ENCODE measurements around the gene TMEM51. TPM values are rescaled to one million over a fixed set of nuclear protein-coding genes. Genes with fewer than 3 reads are reported as not detected.

The TMEM51 gene
- total RNA-seq, 2 donors from 2014 or later, result not detected

DNA sequence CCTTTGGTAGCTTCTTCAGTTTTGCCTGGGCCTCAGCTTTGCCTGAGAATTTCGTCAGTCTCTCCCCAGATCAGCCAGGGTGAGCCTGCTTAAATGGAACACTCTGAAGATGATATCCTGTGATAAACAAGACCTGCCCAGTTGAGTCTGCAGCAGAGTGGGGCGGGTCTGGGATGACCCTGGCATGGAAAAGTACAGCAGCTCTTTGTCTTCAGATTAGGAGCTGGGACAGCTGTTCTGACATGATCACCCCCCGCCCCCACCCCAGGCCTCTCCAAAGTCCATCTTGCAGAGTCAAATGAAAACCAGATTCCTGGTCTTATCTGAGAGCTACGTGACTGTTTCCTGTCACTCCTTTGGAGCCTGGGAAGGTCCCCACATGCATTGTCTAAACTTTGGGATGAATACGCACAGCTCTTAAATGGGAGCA is 2.2 kb upstream of the TMEM51 start:
- Mint-ChIP-seq H3K4me1 (peaks cover 16% of the 10 kb centered on the region), H3K27me3 (peaks cover 74% of the 10 kb centered on the region), H3K4me3 (no peak overlapping the region), H3K27ac (no peak overlapping the region), H3K36me3 (ENCODE audit: low read depth) (no peaks in the 10 kb centered on the region)
- ATAC-seq (no peak), DNase-seq (no peak)
- no peaks in the 10 kb centered on the region for H3K9me3 ChIP-seq (ENCODE audit: control insufficient read depth, low read length, poor library complexity, severe bottlenecking)

DNA sequence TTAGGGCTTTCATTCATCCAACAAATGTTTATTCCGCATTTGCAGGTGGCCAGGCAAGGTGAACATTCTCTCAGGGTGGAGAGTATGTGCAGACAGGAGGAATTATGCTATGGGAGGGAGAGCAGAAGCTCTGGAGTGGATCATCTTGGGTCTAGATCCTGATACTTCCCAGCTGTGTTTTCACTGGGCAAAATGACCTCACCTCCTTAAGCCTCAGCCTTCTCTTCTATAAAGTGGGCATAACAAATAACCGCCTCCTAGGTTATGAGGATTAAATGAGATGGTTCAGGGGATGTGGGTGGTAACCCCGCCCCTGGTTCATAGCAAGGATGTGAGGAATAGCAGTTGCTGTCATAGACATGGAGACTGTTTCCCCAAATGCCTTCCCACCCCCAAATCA is 1.7 kb upstream of the TMEM51 start:
- Mint-ChIP-seq H3K27me3 (peaks cover 70% of the 10 kb centered on the region), H3K4me1 (peaks cover 20% of the 10 kb centered on the region), H3K4me3 (no peak overlapping the region), H3K36me3 (ENCODE audit: low read depth) (no peaks in the 10 kb centered on the region), H3K27ac (no peak overlapping the region)
- no peak for ATAC-seq
- H3K9me3 ChIP-seq (ENCODE audit: control insufficient read depth, low read length, poor library complexity, severe bottlenecking), result no peaks in the 10 kb centered on the region
- DNase-seq, result no peak

DNA sequence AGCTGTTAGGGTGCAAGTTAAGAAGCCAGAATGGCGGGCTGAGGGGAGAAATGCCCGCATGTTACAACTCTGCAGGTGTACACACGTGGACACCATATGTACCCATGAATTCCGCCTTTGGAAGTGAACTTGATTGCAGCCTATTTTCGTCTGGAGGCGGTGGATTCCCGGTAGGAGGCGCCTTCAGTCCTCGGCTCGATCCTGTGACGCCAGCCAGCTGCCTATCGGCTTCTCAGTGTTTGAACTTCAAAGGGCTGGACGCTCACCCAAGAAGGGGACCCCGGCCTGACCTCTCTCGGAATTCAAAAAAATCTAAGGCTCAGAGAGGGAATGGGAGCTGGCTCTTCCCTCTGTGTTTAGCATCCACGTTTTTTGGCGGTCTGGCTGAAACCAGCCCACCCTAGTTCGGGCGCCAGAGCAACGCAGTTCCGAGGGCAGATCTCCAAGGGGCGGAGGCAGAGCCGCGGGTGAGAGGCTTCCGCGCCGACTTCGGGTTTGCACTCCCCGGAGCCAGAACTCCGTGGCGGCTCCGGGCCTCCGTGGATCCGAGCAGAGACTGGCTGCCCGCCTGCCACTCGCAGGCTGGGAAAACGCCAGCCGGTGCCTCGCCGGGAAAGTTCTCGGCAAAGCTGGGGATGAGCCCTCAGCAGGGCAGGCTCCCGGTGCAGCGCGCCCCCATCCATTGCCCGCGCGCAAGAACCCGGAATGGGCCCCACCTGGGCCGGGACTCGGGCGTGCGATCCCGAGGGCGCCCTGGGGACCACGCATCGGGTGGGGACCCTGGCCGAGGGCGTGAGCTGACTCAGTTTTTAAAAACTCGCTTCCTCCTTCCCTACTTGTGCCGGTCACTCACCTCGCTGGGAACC is 996 bp upstream of the TMEM51 start:
- peak overlapping the region; percentile 74 for H3K4me3 Mint-ChIP-seq
- ATAC-seq, result no peak
- H3K9me3 ChIP-seq (ENCODE audit: control insufficient read depth, low read length, poor library complexity, severe bottlenecking), result no peaks in the 10 kb centered on the region
- peaks cover 22% of the 10 kb centered on the region for H3K4me1 Mint-ChIP-seq
- H3K27me3 Mint-ChIP-seq, result peaks cover 63% of the 10 kb centered on the region
- no peak overlapping the region for H3K27ac Mint-ChIP-seq
- no peaks in the 10 kb centered on the region for H3K36me3 Mint-ChIP-seq (ENCODE audit: low read depth)
- DNase-seq, result no peak

DNA sequence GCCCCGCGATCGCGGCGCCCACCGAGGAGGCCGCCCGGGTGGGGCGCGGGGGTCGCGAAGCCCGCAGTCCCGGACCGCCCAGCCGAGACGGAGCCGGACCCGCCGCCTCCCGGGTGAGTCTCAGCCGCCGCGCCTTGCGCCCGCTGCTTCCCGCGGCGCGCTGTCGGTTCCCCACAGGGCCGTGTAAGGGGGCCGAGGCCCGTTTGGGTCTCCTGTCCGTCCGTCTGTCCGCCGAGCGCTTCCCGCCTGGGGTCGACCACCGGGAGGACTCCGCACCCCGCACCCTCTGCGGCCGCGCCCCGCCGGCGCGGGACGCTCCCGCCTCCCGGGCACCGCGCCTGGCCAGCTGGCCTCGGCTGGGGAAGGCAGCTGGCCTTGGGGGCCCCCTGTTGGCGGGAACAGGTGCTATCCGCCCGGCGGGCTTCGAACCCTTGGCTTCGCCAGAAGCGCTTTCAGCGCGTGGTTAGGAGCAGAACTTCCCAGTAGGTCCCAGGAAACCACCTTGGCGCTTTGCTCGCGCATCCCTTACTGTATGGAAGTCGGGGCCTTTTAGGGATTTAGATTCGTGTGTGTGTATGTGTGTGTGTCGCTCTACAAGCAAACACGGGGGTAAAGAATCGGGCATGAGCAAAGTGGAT is 414 bp downstream of the TMEM51 start:
- H3K9me3 ChIP-seq (ENCODE audit: control insufficient read depth, low read length, poor library complexity, severe bottlenecking), result no peaks in the 10 kb centered on the region
- Mint-ChIP-seq H3K27ac (no peak overlapping the region), H3K36me3 (ENCODE audit: low read depth) (no peaks in the 10 kb centered on the region), H3K4me1 (peaks cover 22% of the 10 kb centered on the region), H3K4me3 (peak overlapping the region; percentile 79), H3K27me3 (peaks cover 53% of the 10 kb centered on the region)
- ATAC-seq, result no peak
- DNase-seq, result no peak

DNA sequence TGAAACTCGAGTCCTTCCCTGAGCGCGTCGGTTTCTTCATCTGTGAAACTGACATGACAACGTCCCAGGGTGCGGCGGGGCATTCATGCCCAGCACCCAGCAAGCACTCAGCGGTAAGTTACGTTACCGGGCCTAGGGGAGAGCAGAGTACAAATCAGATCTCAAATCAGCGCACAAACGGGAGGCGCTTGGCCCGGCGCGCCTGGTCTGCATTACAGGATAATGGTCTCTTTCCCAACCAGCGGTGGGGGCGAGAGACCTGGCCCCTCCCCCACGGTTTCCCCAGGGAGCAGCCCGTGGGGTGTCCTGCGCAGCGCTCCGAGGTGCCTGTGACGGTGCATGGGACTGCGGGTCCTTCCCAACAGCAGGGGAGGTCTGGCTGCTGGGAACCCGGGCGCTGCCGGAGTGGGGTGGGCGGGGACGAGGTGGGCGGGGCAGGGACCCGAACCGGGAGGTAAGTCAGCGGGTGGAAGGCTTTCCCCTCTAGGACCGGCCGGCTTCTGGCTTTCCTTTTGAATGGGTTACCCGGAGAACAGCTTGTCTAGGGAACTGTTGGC is 1.0 kb downstream of the TMEM51 start:
- H3K27ac Mint-ChIP-seq, result no peak overlapping the region

DNA sequence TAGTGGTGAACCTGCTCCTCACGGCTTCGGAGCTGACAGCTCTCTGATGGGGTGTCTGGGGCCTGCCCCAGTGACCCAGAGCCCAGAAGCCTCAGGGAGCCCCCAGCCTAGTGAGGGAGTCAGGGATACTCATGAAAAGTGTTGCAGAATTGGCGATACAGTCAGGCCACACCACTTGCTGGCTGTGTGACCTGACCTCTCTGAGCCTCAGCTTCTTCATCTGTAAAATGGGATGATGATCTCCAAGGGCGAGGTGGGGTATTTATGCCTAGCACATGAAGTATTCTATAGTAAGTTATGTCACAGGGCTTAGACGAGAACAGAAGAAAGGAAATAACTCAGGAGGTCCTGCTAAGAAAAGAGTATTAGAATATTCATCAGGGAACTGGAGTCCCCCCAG is 1.6 kb downstream of the TMEM51 start:
- Mint-ChIP-seq H3K27ac (peak overlapping the region; percentile 54), H3K27me3 (peaks cover 41% of the 10 kb centered on the region), H3K4me1 (peaks cover 22% of the 10 kb centered on the region), H3K4me3 (peak overlapping the region; percentile 68), H3K36me3 (ENCODE audit: low read depth) (no peaks in the 10 kb centered on the region)
- no peaks in the 10 kb centered on the region for H3K9me3 ChIP-seq (ENCODE audit: control insufficient read depth, low read length, poor library complexity, severe bottlenecking)
- ATAC-seq (no peak), DNase-seq (no peak)

More for the DNA sequence above, 1.0 kb downstream of the TMEM51 start:
- ATAC-seq (no peak), DNase-seq (no peak)
- Mint-ChIP-seq H3K27me3 (peaks cover 47% of the 10 kb centered on the region), H3K4me3 (peak overlapping the region; percentile 79), H3K4me1 (peaks cover 22% of the 10 kb centered on the region), H3K36me3 (ENCODE audit: low read depth) (no peaks in the 10 kb centered on the region)
- H3K9me3 ChIP-seq (ENCODE audit: control insufficient read depth, low read length, poor library complexity, severe bottlenecking), result no peaks in the 10 kb centered on the region

DNA sequence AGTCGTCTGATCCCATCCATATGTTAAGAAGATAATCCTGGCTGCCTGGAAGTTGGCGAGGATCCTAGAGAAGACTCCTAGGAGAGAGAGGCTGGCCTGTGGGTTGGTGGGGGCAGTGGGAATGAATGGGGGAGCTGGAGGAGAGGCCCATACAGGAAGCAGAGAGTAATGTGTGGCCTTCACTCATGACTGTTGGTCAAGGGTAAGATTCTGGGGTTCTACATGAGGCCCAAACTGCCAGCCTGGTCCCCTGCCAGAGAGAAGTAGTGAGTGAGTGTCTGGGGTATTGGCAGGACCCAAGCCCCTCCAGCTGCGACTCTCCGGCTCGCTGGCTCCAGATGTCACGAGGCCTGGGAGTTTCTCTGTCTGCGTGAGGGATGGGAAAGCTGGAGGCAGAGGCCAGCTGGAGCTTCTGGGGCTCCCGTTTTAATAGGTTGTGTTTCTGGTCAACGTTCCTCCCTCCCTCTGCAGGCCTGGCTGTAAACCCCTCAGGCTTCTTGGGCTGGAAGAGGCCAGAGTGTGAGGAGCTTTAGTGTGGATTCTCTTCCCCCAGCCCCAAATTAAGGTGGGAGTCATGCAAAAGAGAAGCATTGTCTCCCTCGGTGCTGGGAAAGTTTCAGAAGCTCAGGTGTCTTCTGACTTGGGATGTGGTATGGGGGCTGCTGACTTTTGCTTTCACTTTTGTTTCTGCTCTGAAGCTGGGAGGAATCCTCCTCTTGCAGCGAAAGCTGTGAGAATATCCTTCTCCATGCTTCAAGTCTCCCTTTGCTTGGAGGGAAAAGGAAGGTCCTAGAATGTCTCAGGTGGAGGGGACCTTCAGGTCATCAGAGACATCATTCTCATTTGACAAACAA is 2.6 kb downstream of the TMEM51 start:
- DNase-seq, result no peak
- H3K27ac Mint-ChIP-seq, result peak overlapping the region; percentile 54

DNA sequence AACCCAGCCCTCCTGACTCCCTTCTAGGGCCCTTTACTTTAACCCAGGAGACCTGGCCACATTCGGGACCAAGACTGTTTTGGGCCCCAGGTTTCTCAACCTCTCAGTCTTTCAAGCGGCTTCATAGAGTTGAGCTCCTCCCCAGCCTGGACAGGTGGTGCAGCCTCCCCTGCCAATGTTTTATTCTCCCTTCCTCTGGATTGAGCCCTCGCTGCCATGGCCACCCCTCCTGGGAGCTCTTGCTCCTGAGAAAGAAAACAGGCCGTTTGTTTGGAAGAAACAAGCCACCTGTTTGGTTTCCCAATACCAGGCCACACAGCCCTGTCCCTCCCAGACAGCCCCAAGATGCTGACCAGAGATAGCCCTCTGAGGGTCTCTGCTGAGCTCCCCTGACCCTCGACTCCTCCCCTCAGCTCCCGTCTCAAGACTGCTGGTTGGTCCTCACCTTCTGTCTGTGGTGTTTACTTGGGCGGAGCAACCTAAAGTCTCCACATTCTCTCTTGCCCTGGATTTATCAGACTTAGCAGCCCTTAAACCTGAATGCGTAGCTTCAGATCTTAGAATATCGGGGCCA is 3.3 kb downstream of the TMEM51 start:
- no peak for ATAC-seq
- Mint-ChIP-seq H3K27ac (peak overlapping the region; percentile 54), H3K4me1 (peaks cover 22% of the 10 kb centered on the region), H3K27me3 (peaks cover 41% of the 10 kb centered on the region), H3K36me3 (ENCODE audit: low read depth) (peaks cover 3% of the 10 kb centered on the region), H3K4me3 (peak overlapping the region; percentile 61)
- DNase-seq, result no peak
- no peaks in the 10 kb centered on the region for H3K9me3 ChIP-seq (ENCODE audit: control insufficient read depth, low read length, poor library complexity, severe bottlenecking)

More for the DNA sequence above, 2.6 kb downstream of the TMEM51 start:
- ATAC-seq, result no peak
- H3K4me3 Mint-ChIP-seq, result peak overlapping the region; percentile 68
- H3K27me3 Mint-ChIP-seq, result peaks cover 42% of the 10 kb centered on the region
- H3K9me3 ChIP-seq (ENCODE audit: control insufficient read depth, low read length, poor library complexity, severe bottlenecking), result no peaks in the 10 kb centered on the region
- peaks cover 3% of the 10 kb centered on the region for H3K36me3 Mint-ChIP-seq (ENCODE audit: low read depth)
- peaks cover 22% of the 10 kb centered on the region for H3K4me1 Mint-ChIP-seq

DNA sequence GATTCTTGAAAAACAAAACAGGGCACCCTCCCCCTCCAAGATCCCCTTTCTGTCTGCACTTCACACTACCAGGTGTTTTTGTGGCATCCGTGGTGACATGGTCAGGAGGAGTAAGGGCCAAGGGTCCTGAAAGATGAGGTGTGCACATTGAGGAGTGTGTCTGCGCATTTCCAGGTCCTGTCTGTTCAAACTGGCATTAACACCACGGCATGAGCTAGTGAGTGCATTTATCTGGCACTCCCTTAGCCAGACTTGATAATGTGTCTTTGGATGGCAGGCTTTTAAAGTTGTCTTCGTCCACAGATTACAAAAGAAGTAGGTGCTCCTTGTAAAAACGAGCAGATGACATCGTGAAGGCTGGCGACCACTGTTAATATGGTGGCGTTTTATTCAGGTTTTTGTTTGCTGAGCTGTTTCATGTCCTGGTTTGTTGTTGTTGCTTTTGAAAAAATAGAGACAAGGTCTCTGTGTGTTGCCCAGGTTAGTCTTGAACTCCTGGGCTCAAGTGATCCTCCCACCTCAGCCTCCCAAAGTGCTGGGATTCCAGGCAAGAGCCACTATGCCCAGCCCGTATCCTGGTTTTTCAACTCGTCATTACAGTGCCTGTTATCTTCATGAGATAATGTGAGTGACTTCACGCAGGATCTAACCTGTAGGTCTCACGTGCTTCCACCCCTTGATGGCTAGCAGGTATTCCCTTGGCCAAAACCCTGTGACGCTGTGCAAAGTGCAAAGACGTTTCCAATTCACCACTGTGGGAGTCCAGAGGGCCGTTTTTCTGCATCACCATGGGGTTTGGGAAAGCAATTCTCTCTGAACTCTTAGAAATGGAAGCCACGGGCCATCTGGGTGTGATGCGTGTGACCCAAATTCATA is 4.2 kb downstream of the TMEM51 start:
- DNase-seq (no peak), ATAC-seq (no peak)
- Mint-ChIP-seq H3K4me1 (peaks cover 22% of the 10 kb centered on the region), H3K4me3 (no peak overlapping the region), H3K27me3 (peaks cover 38% of the 10 kb centered on the region), H3K36me3 (ENCODE audit: low read depth) (peaks cover 3% of the 10 kb centered on the region), H3K27ac (peak overlapping the region; percentile 54)
- no peaks in the 10 kb centered on the region for H3K9me3 ChIP-seq (ENCODE audit: control insufficient read depth, low read length, poor library complexity, severe bottlenecking)

DNA sequence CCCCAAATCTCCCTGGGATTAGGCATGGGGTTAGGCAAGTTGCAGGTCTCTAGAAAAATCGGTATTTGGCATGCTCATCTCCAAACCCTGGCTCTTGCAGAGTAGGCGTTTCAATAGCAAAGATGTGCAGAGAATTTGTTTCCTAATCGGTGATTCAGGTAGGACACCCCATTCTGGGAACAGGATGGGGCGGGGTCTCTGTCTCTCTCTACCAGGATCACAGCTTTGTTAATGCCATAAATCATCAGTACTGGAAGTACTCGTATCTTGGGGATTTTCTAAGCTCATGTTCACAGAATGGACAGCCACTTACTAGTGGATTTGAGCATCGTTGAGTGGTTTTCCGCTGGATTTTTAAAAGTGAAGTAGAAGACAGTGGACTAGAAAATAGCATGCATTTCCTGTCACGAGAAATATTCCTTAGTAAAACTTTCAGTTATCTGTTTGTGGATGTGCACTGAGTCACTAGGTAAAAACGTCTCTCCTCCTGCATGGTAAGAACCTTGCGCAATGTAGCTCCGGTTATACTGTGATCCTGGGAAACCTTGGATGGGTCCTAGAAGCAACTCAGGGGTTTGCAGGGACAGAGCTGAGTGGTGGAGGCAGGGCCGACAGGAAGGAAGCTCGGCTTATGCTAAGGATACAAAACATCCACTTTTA is 5.1 kb downstream of the TMEM51 start:
- peaks cover 38% of the 10 kb centered on the region for H3K27me3 Mint-ChIP-seq
- no peaks in the 10 kb centered on the region for H3K9me3 ChIP-seq (ENCODE audit: control insufficient read depth, low read length, poor library complexity, severe bottlenecking)
- no peak overlapping the region for H3K27ac Mint-ChIP-seq
- no peak overlapping the region for H3K4me3 Mint-ChIP-seq
- ATAC-seq (no peak), DNase-seq (no peak)
- peaks cover 3% of the 10 kb centered on the region for H3K36me3 Mint-ChIP-seq (ENCODE audit: low read depth)
- peaks cover 22% of the 10 kb centered on the region for H3K4me1 Mint-ChIP-seq

DNA sequence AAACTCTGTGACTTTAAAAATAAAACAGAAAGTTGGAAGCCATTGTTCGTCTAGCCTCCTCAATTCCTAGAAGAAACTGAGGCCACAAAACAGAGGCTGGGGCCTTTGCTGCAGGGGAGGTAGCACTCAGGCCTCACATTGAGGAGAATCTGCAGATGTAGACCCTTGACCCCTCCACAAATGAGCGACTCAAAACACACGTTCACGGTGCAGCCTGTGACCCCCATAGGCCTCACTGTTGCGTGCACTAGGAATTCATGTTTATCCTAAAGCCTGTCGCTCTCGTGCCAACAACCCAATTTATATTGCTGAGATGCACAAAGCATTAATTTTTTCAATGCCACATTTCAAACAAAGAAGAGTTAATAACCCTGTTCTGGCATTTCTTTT is 5.6 kb downstream of the TMEM51 start:
- peaks cover 22% of the 10 kb centered on the region for H3K4me1 Mint-ChIP-seq
- H3K27ac Mint-ChIP-seq, result no peak overlapping the region
- H3K4me3 Mint-ChIP-seq, result no peak overlapping the region
- no peaks in the 10 kb centered on the region for H3K9me3 ChIP-seq (ENCODE audit: control insufficient read depth, low read length, poor library complexity, severe bottlenecking)
- peaks cover 39% of the 10 kb centered on the region for H3K27me3 Mint-ChIP-seq
- no peak for DNase-seq
- H3K36me3 Mint-ChIP-seq (ENCODE audit: low read depth), result peaks cover 3% of the 10 kb centered on the region
- no peak for ATAC-seq
